Neural progenitor cell (in vitro differentiated cells): ENCODE measurements around the gene BBS10. TPM values are rescaled to one million over a fixed set of nuclear protein-coding genes. Genes with fewer than 3 reads are reported as not detected.

Experiments used
- DNase-seq: peaks from one replicate; pipeline ENCODE4 v3.0.0-alpha.2; 2016; ENCODE audit warnings: low spot score
- H2AFZ ChIP-seq: fragments of 200-600 bp; sonication (generic); replicated peaks from 2 replicates; pipeline ENCODE4 v1.6.1; 2016; ENCODE audit warnings: antibody characterized with exemption
- H3F3A ChIP-seq: fragments of 200-600 bp; sonication (generic); 2 replicates; pipeline ENCODE4 v1.6.1; 2016; ENCODE audit warnings: antibody characterized with exemption, low read depth
- H3K27ac ChIP-seq: fragments of 200-600 bp; sonication (generic); 2 replicates; pipeline ENCODE4 v1.5.1; 2016; ENCODE audit warnings: mild to moderate bottlenecking
- H3K27me3 ChIP-seq: fragments of 200-600 bp; sonication (generic); 2 replicates; pipeline ENCODE4 v1.6.1; 2016; ENCODE audit warnings: mild to moderate bottlenecking, moderate library complexity
- H3K36me3 ChIP-seq: fragments of 200-600 bp; sonication (generic); 2 replicates; pipeline ENCODE4 v1.5.1; 2016
- H3K4me1 ChIP-seq: fragments of 200-600 bp; sonication (generic); 2 replicates; pipeline ENCODE4 v1.6.1; 2016; ENCODE audit warnings: mixed run types
- H3K4me2 ChIP-seq: fragments of 200-600 bp; sonication (generic); 2 replicates; pipeline ENCODE4 v1.6.1; 2016
- H3K4me3 ChIP-seq: fragments of 200-600 bp; sonication (generic); 2 replicates; pipeline ENCODE4 v1.5.1; 2016
- H3K79me2 ChIP-seq: fragments of 200-600 bp; sonication (generic); 2 replicates; pipeline ENCODE4 v1.6.1; 2016; ENCODE audit warnings: low read depth
- H3K9ac ChIP-seq: fragments of 200-600 bp; sonication (generic); 2 replicates; pipeline ENCODE4 v1.6.1; 2016
- H3K9me3 ChIP-seq: fragments of 200-600 bp; sonication (generic); 2 replicates; pipeline ENCODE4 v1.5.1; 2016; ENCODE audit warnings: low read depth
- H4K20me1 ChIP-seq: fragments of 200-600 bp; sonication (generic); 2 replicates; pipeline ENCODE4 v1.6.1; 2016; ENCODE audit warnings: low read depth
- H3K27ac Mint-ChIP-seq: 3 replicates; pipeline ENCODE4 v1.8.0; 2021; ENCODE audit warnings: mixed read lengths
- H3K27me3 Mint-ChIP-seq: 2 replicates; pipeline ENCODE4 v1.8.0; 2022; ENCODE audit warnings: low read depth, mild to moderate bottlenecking, inconsistent platforms, moderate library complexity, mixed read lengths; ENCODE audit not compliant: insufficient read depth
- H3K36me3 Mint-ChIP-seq: 3 replicates; pipeline ENCODE4 v1.8.0; 2021; ENCODE audit warnings: mixed read lengths
- H3K4me1 Mint-ChIP-seq: 3 replicates; pipeline ENCODE4 v1.8.0; 2021; ENCODE audit warnings: mixed read lengths
- H3K4me3 Mint-ChIP-seq: 3 replicates; pipeline ENCODE4 v1.8.0; 2021; ENCODE audit warnings: mild to moderate bottlenecking, moderate library complexity, mixed read lengths
- H3K9me3 Mint-ChIP-seq: 3 replicates; pipeline ENCODE4 v1.8.0; 2020; ENCODE audit warnings: mixed read lengths
- CTCF ChIP-seq: fragments of 200-600 bp; sonication (generic); IDR thresholded peaks from 2 replicates; pipeline ENCODE4 v1.5.1; 2017; ENCODE audit warnings: antibody characterized with exemption, mild to moderate bottlenecking
- EZH2 ChIP-seq: fragments of 200-600 bp; sonication (generic); IDR thresholded peaks from 2 replicates; pipeline ENCODE4 v1.6.1; 2017; ENCODE audit warnings: antibody characterized with exemption, mild to moderate bottlenecking, moderate library complexity
- EZH2phosphoT487 ChIP-seq: fragments of 200-600 bp; sonication (generic); IDR thresholded peaks from 2 replicates; pipeline ENCODE4 v1.6.1; 2017; ENCODE audit warnings: antibody characterized with exemption
- total RNA-seq: library from RNA; depleted of rRNA; stranded (reverse); fragments of >200 nt; gene quantifications from 2 replicates; pipeline ENCODE4 v1.2.3, GENCODE V29; 2015; ENCODE audit warnings: low replicate concordance

BBS10 gene
- total RNA-seq, 1 donor from 2014 or later, result 32.7 TPM

DNA sequence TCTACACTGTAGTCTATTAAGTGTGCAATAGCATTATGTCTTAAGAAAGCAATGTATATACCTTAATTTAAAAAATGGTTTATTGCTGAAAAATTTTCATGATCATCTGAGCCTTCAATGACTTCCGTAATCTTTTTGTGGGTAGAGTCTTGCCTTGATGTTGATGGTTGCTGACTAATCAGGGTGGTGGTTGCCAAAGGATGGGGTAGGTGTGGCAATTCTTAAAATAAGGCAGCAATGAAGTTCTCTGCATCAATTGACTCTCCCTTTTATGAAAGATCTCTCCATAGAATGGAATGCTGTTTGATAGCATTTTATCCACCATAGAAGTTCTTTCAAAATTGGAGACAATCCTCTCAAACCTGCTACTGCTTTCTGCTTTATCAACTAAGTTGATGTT, 41.1 kb downstream of the BBS10 start:
- no peaks in the 10 kb centered on the region for H3K36me3 ChIP-seq
- H3K27me3 ChIP-seq, result no peaks in the 10 kb centered on the region
- H3K4me1 ChIP-seq, result peaks cover 5% of the 10 kb centered on the region
- Mint-ChIP-seq H3K36me3 (no peaks in the 10 kb centered on the region), H3K27me3 (peaks cover 7% of the 10 kb centered on the region), H3K27ac (no peak overlapping the region), H3K4me1 (peaks cover 4% of the 10 kb centered on the region), H3K9me3 (no peaks in the 10 kb centered on the region), H3K4me3 (no peak overlapping the region)
- no peak for DNase-seq
- no peaks in the 10 kb centered on the region for H4K20me1 ChIP-seq
- H3K9ac ChIP-seq, result no peak overlapping the region
- H3F3A ChIP-seq, result no peaks in the 10 kb centered on the region
- no peak overlapping the region for H3K27ac ChIP-seq
- no peak for TF ChIP-seq EZH2phosphoT487
- no peak for TF ChIP-seq EZH2
- TF ChIP-seq CTCF, result no peak
- no peaks in the 10 kb centered on the region for H3K79me2 ChIP-seq
- no peak overlapping the region for H3K4me3 ChIP-seq
- H3K9me3 ChIP-seq, result no peaks in the 10 kb centered on the region
- no peak overlapping the region for H3K4me2 ChIP-seq
- no peak overlapping the region for H2AFZ ChIP-seq

DNA sequence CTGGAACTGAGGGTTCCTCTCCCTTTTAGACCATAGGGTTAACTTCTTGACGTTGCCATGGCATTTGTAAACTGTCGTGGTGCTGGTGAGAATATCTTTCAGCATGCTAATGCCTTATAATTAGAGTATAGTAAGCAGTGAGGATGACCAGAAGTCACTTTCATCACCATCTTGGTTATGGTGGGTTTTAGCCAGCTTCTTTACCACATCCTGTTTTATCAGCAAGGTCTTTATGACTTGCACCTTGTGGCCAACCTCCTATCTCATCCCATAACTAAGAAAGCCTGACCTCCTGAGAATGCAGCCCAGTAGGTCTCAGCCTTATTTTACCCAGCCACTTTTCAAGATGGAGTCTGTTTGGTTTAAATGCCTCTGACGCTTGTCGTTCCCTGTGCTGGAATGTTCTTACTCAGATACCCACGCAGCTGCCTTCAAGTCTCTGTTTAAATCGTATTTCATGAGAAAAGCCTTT, 44.2 kb downstream of the BBS10 start:
- Histone ChIP-seq H3F3A (no peaks in the 10 kb centered on the region), H2AFZ (no peak overlapping the region)

GRCh38 chr12:76303365-76303764, 44.9 kb downstream of the BBS10 start:
- no peaks in the 10 kb centered on the region for H3K9me3 ChIP-seq
- no peak overlapping the region for H2AFZ ChIP-seq
- DNase-seq, result no peak
- H3K79me2 ChIP-seq, result no peaks in the 10 kb centered on the region
- no peaks in the 10 kb centered on the region for H4K20me1 ChIP-seq
- H3F3A ChIP-seq, result no peaks in the 10 kb centered on the region
- Mint-ChIP-seq H3K27ac (no peak overlapping the region), H3K4me1 (peaks cover 9% of the 10 kb centered on the region), H3K27me3 (peaks cover 2% of the 10 kb centered on the region), H3K36me3 (no peaks in the 10 kb centered on the region), H3K4me3 (no peak overlapping the region), H3K9me3 (no peaks in the 10 kb centered on the region)
- H3K27ac ChIP-seq, result no peak overlapping the region
- no peak overlapping the region for H3K4me2 ChIP-seq
- TF ChIP-seq EZH2 (no peak), EZH2phosphoT487 (no peak), CTCF (no peak)
- no peaks in the 10 kb centered on the region for H3K27me3 ChIP-seq
- H3K9ac ChIP-seq, result no peak overlapping the region
- H3K4me3 ChIP-seq, result no peak overlapping the region
- H3K36me3 ChIP-seq, result no peaks in the 10 kb centered on the region
- peaks cover 16% of the 10 kb centered on the region for H3K4me1 ChIP-seq

More for the DNA sequence above, 44.2 kb downstream of the BBS10 start:
- H3K27ac Mint-ChIP-seq, result no peak overlapping the region
- Histone ChIP-seq H3K27me3 (no peaks in the 10 kb centered on the region), H3K4me2 (no peak overlapping the region), H3K27ac (no peak overlapping the region), H3K79me2 (no peaks in the 10 kb centered on the region), H3K4me3 (no peak overlapping the region), H3K9ac (no peak overlapping the region), H3K36me3 (no peaks in the 10 kb centered on the region), H3K9me3 (no peaks in the 10 kb centered on the region), H3K4me1 (peaks cover 19% of the 10 kb centered on the region), H4K20me1 (no peaks in the 10 kb centered on the region)
- TF ChIP-seq EZH2 (no peak), EZH2phosphoT487 (no peak), CTCF (no peak)
- no peaks in the 10 kb centered on the region for H3K9me3 Mint-ChIP-seq
- peaks cover 9% of the 10 kb centered on the region for H3K4me1 Mint-ChIP-seq
- no peaks in the 10 kb centered on the region for H3K36me3 Mint-ChIP-seq
- DNase-seq, result no peak
- no peak overlapping the region for H3K4me3 Mint-ChIP-seq
- peaks cover 2% of the 10 kb centered on the region for H3K27me3 Mint-ChIP-seq
